Measurements from ENCODE around the gene SRC. TPM values are rescaled to one million over a fixed set of nuclear protein-coding genes. Genes with fewer than 3 reads are reported as not detected.

SRC gene
- polyA plus RNA-seq, 1 donor (not counting 4 experiments of a cell fraction or from before 2014, with no cell fraction given) = 22.8 TPM

DNA sequence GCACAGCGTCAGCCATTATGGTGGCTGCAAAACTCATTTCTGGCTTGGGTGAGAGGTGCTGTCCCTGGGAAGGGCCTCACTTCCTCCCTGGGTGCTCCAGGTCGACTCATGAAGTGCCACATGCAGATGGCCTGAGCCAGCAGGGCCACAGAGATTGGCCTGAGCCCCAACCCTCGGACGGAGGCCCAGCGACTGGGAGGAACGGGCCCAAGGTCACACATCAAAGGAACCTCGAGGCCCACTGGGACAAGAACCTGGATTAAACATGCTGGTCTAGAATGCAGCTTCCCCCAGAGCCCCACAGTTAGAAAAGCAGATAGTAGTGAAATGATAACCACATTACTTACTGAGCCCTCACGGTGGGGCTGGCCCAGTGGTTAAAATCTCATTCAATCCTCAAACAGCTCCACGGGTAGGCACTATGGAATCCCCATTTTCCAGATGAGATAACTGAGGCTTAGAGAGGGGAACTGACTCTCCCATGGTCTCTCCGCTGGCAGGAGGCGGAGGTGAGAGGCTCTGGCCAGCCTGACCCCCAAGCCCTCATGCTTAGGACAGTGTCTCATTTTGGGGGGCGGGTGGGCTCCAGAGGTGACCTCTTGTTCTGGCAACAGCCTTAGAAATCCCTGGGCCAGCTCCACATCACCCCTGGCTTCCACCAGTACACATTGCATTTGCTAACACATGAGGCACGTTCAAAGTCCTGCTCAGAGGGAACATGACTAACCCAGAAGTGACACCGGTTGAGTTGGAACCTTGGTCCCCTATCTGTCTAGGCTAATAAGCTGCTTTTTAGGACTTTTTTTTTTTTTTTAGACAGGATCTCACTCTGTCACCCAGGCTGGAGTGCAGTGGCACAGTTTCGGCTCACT lies 53.0 kb downstream of the SRC start:
- no peak for FAIRE-seq
- peaks cover 30 to 41% of the 10 kb centered on the region in 2 experiments for H3K36me3 ChIP-seq (ENCODE audit: control insufficient read depth in 2 of 2, extremely low read depth in 1 of 2, insufficient read depth in 2 of 2, low read length in 2 of 2)
- dilution Hi-C loops (cut with MboI; ENCODE audit: extremely low pct_ligation_motif_present, low sequenced_read_pairs) = no loop called here
- DNase-seq (ENCODE audit: low read depth, low spot score) = no peak
- peaks cover 7% of the 10 kb centered on the region for H4K20me1 ChIP-seq (ENCODE audit: control insufficient read depth, extremely low read depth, insufficient read depth, low read length)
- no peak overlapping the region for H2AFZ ChIP-seq (ENCODE audit: control insufficient read depth, low read length)
- H3K9ac ChIP-seq (ENCODE audit: control insufficient read depth, extremely low read depth, insufficient read depth, low read length) = no peak overlapping the region
- H3K27ac ChIP-seq (ENCODE audit: control insufficient read depth, insufficient read depth, low read length) = no peak overlapping the region
- no peak overlapping the region for H3K4me3 ChIP-seq (ENCODE audit: control insufficient read depth in 2 of 3, extremely low read depth in 1 of 3, insufficient read depth in 2 of 3, low read depth in 1 of 3, low read length in 3 of 3)
- no peaks in the 10 kb centered on the region for H3K79me2 ChIP-seq (ENCODE audit: control insufficient read depth, insufficient read depth, low read length)
- no peaks in the 10 kb centered on the region for H3K9me3 ChIP-seq (ENCODE audit: control insufficient read depth, low read depth, low read length)
- H3K9me1 ChIP-seq (ENCODE audit: control insufficient read depth, extremely low read depth, insufficient read depth, low read length) = peaks cover 3% of the 10 kb centered on the region
- no peaks in the 10 kb centered on the region for H3K27me3 ChIP-seq (ENCODE audit: control insufficient read depth, extremely low read depth, insufficient read depth, low read length)
- peaks cover 12% of the 10 kb centered on the region for H3K4me1 ChIP-seq (ENCODE audit: control insufficient read depth, extremely low read depth, insufficient read depth, low read length)
- H3K4me2 ChIP-seq (ENCODE audit: control insufficient read depth, extremely low read depth, insufficient read depth, low read depth, low read length) = no peak overlapping the region
- no peak for TF ChIP-seq EZH2 (IDR thresholded peaks at IDR 0.05; ENCODE audit: low read length)
- TF ChIP-seq, protein P1, sequence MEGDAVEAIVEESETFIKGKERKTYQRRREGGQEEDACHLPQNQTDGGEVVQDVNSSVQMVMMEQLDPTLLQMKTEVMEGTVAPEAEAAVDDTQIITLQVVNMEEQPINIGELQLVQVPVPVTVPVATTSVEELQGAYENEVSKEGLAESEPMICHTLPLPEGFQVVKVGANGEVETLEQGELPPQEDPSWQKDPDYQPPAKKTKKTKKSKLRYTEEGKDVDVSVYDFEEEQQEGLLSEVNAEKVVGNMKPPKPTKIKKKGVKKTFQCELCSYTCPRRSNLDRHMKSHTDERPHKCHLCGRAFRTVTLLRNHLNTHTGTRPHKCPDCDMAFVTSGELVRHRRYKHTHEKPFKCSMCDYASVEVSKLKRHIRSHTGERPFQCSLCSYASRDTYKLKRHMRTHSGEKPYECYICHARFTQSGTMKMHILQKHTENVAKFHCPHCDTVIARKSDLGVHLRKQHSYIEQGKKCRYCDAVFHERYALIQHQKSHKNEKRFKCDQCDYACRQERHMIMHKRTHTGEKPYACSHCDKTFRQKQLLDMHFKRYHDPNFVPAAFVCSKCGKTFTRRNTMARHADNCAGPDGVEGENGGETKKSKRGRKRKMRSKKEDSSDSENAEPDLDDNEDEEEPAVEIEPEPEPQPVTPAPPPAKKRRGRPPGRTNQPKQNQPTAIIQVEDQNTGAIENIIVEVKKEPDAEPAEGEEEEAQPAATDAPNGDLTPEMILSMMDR (optimal IDR thresholded peaks at IDR 0.05 in 1 of 3, IDR thresholded peaks at IDR 0.05 in 1 of 3, conservative IDR thresholded peaks at IDR 0.05 in 1 of 3; ENCODE audit: extremely low read depth in 1 of 3, insufficient read depth in 2 of 3, low read length in 3 of 3) = no peak

DNA sequence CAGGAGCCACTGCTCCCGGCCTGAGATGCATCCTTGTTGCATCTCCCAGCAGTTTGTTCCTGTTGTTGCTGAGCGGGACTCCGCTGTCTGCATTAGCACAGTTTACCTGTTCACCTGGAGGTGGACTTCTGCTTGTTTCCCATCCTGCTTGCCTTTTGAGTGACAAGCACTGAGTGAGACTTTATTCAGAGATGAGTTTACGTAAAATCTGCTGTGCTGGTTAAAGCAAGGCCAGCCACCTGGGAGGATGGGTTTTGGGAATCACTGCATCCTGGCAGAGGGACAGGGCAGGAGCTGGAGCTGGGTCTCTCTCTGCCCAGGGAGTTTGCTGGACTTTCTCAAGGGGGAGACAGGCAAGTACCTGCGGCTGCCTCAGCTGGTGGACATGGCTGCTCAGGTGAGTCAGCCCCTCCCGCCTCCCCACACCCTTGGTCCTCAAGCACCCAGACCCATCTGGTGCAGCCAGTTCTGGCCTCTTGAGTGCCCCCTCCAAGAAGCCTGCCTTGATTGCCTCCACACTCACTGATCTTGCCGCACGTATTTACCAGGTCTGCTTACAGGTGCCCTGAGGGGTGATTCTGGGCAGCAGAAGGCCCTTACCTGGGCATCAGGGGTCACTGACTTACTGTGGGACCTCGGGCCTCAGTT lies 55.5 kb downstream of the SRC start:
- Histone ChIP-seq H4K20me1 (ENCODE audit: control insufficient read depth, extremely low read depth, insufficient read depth, low read length) (no peaks in the 10 kb centered on the region), H3K27me3 (ENCODE audit: control insufficient read depth, extremely low read depth, insufficient read depth, low read length) (no peaks in the 10 kb centered on the region), H3K9me1 (ENCODE audit: control insufficient read depth, extremely low read depth, insufficient read depth, low read length) (no peaks in the 10 kb centered on the region), H3K4me3 (ENCODE audit: control insufficient read depth in 2 of 3, extremely low read depth in 1 of 3, insufficient read depth in 2 of 3, low read depth in 1 of 3, low read length in 3 of 3) (no peak overlapping the region), H3K9ac (ENCODE audit: control insufficient read depth, extremely low read depth, insufficient read depth, low read length) (no peak overlapping the region), H3K4me2 (ENCODE audit: control insufficient read depth, extremely low read depth, insufficient read depth, low read depth, low read length) (no peak overlapping the region), H3K9me3 (ENCODE audit: control insufficient read depth, low read depth, low read length) (no peaks in the 10 kb centered on the region), H3K4me1 (ENCODE audit: control insufficient read depth, extremely low read depth, insufficient read depth, low read length) (peaks cover 4% of the 10 kb centered on the region), H3K79me2 (ENCODE audit: control insufficient read depth, insufficient read depth, low read length) (no peaks in the 10 kb centered on the region), H2AFZ (ENCODE audit: control insufficient read depth, low read length) (no peak overlapping the region), H3K36me3 (ENCODE audit: control insufficient read depth in 2 of 2, extremely low read depth in 1 of 2, insufficient read depth in 2 of 2, low read length in 2 of 2) (peaks cover 29 to 39% of the 10 kb centered on the region in 2 experiments), H3K27ac (ENCODE audit: control insufficient read depth, insufficient read depth, low read length) (no peak overlapping the region)
- dilution Hi-C loops (cut with MboI; ENCODE audit: extremely low pct_ligation_motif_present, low sequenced_read_pairs) = no loop called here
- no peak for FAIRE-seq
- TF ChIP-seq EZH2 (IDR thresholded peaks at IDR 0.05; ENCODE audit: low read length) = no peak
- TF ChIP-seq, protein P1 (optimal IDR thresholded peaks at IDR 0.05 in 1 of 3, IDR thresholded peaks at IDR 0.05 in 1 of 3, conservative IDR thresholded peaks at IDR 0.05 in 1 of 3; ENCODE audit: extremely low read depth in 1 of 3, insufficient read depth in 2 of 3, low read length in 3 of 3) = no peak
- no peak for DNase-seq (ENCODE audit: low read depth, low spot score)
